Mesothelial cell of epicardium (in vitro differentiated cells): ENCODE results near the gene ACAT2. TPM values are rescaled to one million over a fixed set of nuclear protein-coding genes. Genes with fewer than 3 reads are reported as not detected.
"Not testable (repeated sequence)": the region's sequence is repeated elsewhere in the genome, so short reads cannot be mapped to it uniquely, and the experiment has no call there.

Experiments
- DNase-seq, 2 experiments: peaks; one replicate each; pipeline ENCODE4 v3.0.0; 2021; ENCODE audit warnings: low spot score in 2 of 2; ENCODE audit not compliant: unreplicated experiment in 2 of 2
- H3K27ac Mint-ChIP-seq: 2 replicates; pipeline ENCODE4 v1.8.0; 2021; ENCODE audit warnings: mixed read lengths
- H3K27me3 Mint-ChIP-seq: 2 replicates; pipeline ENCODE4 v1.8.0; 2021; ENCODE audit warnings: low read depth, mixed read lengths
- H3K36me3 Mint-ChIP-seq: 2 replicates; pipeline ENCODE4 v1.8.0; 2021; ENCODE audit warnings: mixed read lengths
- H3K4me1 Mint-ChIP-seq: 2 replicates; pipeline ENCODE4 v1.8.0; 2021; ENCODE audit warnings: mixed read lengths
- H3K4me3 Mint-ChIP-seq: 2 replicates; pipeline ENCODE4 v1.8.0; 2021; ENCODE audit warnings: mild to moderate bottlenecking, moderate library complexity, mixed read lengths
- H3K9me3 Mint-ChIP-seq: 2 replicates; pipeline ENCODE4 v1.8.0; 2021; ENCODE audit warnings: mixed read lengths
- CTCF ChIP-seq: fragments of 200-600 bp; sonication (generic); IDR thresholded peaks from one replicate; pipeline ENCODE4 v1.5.0; 2021; ENCODE audit warnings: antibody characterized with exemption; ENCODE audit not compliant: unreplicated experiment
- total RNA-seq: library from RNA; stranded (reverse); gene quantifications from 3 replicates; pipeline ENCODE4 v1.2.1, GENCODE V29; 2021

The ACAT2 gene
- total RNA-seq, 1 donor from 2014 or later: 35.8 TPM

- Mint-ChIP-seq H3K4me3 (no peak overlapping the region), H3K4me1 (peaks cover 6% of the 10 kb centered on the region), H3K9me3 (no peaks in the 10 kb centered on the region), H3K36me3 (peaks cover 9% of the 10 kb centered on the region), H3K27ac (no peak overlapping the region), H3K27me3 (no peaks in the 10 kb centered on the region)
- no peak for TF ChIP-seq CTCF
- DNase-seq: no peak
Observed at GRCh38 chr6:159736908-159737307, 24.9 kb upstream of the ACAT2 start.

- Mint-ChIP-seq H3K27ac (no peak overlapping the region), H3K9me3 (no peaks in the 10 kb centered on the region), H3K27me3 (no peaks in the 10 kb centered on the region), H3K4me3 (no peak overlapping the region), H3K4me1 (peaks cover 6% of the 10 kb centered on the region), H3K36me3 (peaks cover 16% of the 10 kb centered on the region)
- no peak for DNase-seq
- no peak for TF ChIP-seq CTCF
Observed at GRCh38 chr6:159739341-159739740, 22.5 kb upstream of the ACAT2 start.

- no peak for DNase-seq
- Mint-ChIP-seq H3K27me3 (no peaks in the 10 kb centered on the region), H3K27ac (no peak overlapping the region), H3K9me3 (no peaks in the 10 kb centered on the region), H3K36me3 (peaks cover 34% of the 10 kb centered on the region), H3K4me3 (no peak overlapping the region), H3K4me1 (peaks cover 6% of the 10 kb centered on the region)
- TF ChIP-seq CTCF: no peak
Observed at GRCh38 chr6:159742165-159742564, 19.7 kb upstream of the ACAT2 start.

DNA sequence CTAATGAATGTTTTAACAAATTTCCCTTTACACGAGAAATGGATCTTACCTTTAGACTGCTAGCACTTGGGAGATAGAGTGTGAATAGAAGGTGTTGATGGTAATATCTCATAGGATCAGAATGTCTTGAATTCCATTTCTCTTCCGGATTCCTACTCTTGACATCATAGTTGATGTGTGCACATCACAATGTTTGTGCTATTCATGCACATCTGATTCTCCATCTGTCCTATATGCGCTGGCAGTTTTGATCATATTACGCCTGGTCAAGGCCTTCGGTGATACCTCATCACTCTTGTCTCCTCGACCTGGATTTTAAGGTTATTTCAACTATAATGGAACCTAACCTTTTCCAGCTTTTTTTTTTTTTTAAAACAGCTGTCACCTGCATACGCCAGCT, 16.8 kb upstream of the ACAT2 start:
- H3K36me3 Mint-ChIP-seq: peaks cover 47% of the 10 kb centered on the region
- H3K9me3 Mint-ChIP-seq: no peaks in the 10 kb centered on the region
- no peak for TF ChIP-seq CTCF

DNA sequence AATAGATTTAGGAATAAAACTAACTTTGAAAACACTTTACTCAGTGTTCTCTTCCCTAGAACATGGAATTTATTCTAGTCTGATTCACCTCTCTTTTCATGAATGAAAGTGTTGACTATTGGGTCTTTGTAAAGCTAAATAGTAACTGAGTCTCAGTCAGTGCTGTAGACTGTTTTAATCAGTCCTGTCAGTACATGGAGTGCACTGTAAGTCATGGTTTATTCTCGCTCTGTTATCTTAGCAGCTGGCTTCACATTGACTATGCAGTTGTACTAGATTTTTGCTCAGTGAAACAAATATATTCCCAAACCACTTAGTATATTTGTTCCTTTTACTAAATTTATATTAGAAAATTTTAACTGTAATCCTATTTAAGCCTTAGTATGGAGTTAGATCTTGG, 15.1 kb upstream of the ACAT2 start:
- no peak for DNase-seq
- H3K4me1 Mint-ChIP-seq: no peaks in the 10 kb centered on the region
- TF ChIP-seq CTCF: no peak
- H3K27ac Mint-ChIP-seq: no peak overlapping the region
- H3K4me3 Mint-ChIP-seq: no peak overlapping the region
- H3K9me3 Mint-ChIP-seq: no peaks in the 10 kb centered on the region
- no peaks in the 10 kb centered on the region for H3K27me3 Mint-ChIP-seq
- peaks cover 41% of the 10 kb centered on the region for H3K36me3 Mint-ChIP-seq

More for the DNA sequence above, 16.8 kb upstream of the ACAT2 start:
- Mint-ChIP-seq H3K4me3 (no peak overlapping the region), H3K27ac (no peak overlapping the region), H3K27me3 (no peaks in the 10 kb centered on the region), H3K4me1 (no peaks in the 10 kb centered on the region)
- no peak for DNase-seq

- H3K4me1 Mint-ChIP-seq, H3K27ac Mint-ChIP-seq, DNase-seq, H3K27me3 Mint-ChIP-seq, H3K4me3 Mint-ChIP-seq, H3K9me3 Mint-ChIP-seq: not testable (repeated sequence)
- peaks cover 42% of the 10 kb centered on the region for H3K36me3 Mint-ChIP-seq
Observed at GRCh38 chr6:159748127-159748526, 13.7 kb upstream of the ACAT2 start.
